B cell (primary cell): ENCODE data around the gene FOXN3. TPM values are rescaled to one million over a fixed set of nuclear protein-coding genes. Genes with fewer than 3 reads are reported as not detected.

Experiments used
- ATAC-seq: fragments of 200-7000 bp; cut with Tn5 transposase; one replicate; pipeline ENCODE4 v1.10.0; 2021; ENCODE audit warnings: low read depth, mild to moderate bottlenecking, moderate number of reproducible peaks, moderate library complexity
- CTCF ChIA-PET: fragments of 350-600 bp; sonication (Branson Sonifier 250); formaldehyde crosslinking; loops from one replicate; lab custom pipeline; 2021; ENCODE audit warnings: antibody characterized with exemption, inconsistent platforms; lab: Charles Lee
- POLR2A ChIA-PET: fragments of 350-600 bp; sonication (Branson Sonifier 250); formaldehyde crosslinking; loops from one replicate; lab custom pipeline; 2021; ENCODE audit warnings: antibody characterized with exemption; lab: Charles Lee
- DNase-seq: peaks from one replicate; pipeline ENCODE4 v3.0.0; 2013
- H2AFZ ChIP-seq: 2 replicates; pipeline ENCODE4 v1.6.1; 2012; ENCODE audit warnings: mild to moderate bottlenecking, low read depth, low read length; ENCODE audit not compliant: insufficient read depth, poor library complexity, severe bottlenecking
- H3K27ac ChIP-seq, 2 donors: 1 replicate in 1 of 2; 2 replicates in 1 of 2; pipeline ENCODE4 v1.5.1; 2012 to 2013; ENCODE audit warnings: low read length in 2 of 2, mild to moderate bottlenecking in 2 of 2, moderate library complexity in 1 of 2
- H3K27me3 ChIP-seq, 4 experiments: fragments of 200-600 bp in 1 of 4; sonication (generic) in 1 of 4; replicated peaks in 1 of 4; 1 replicate in 2 of 4; 2 replicates in 2 of 4; pipeline versions ENCODE4 v1.6.1 to v1.7.0; 2013 to 2016; ENCODE audit warnings: low read length in 3 of 4, mild to moderate bottlenecking in 2 of 4, mixed read lengths in 1 of 4, moderate library complexity in 1 of 4; ENCODE audit not compliant: insufficient read depth in 4 of 4, control insufficient read depth in 3 of 4; ENCODE audit errors: control extremely low read depth in 1 of 4
- H3K36me3 ChIP-seq, 2 experiments: replicated peaks in 1 of 2; 1 replicate in 1 of 2; 2 replicates in 1 of 2; pipeline versions ENCODE4 v1.6.1 to v1.7.1; 2013; ENCODE audit warnings: low read length in 1 of 2; ENCODE audit not compliant: insufficient read depth in 2 of 2, control insufficient read depth in 1 of 2; ENCODE audit errors: control extremely low read depth in 1 of 2, extremely low read depth in 1 of 2
- H3K4me1 ChIP-seq, 2 donors: fragments of 200-600 bp in 1 of 2; sonication (generic) in 1 of 2; 1 replicate in 1 of 2; 2 replicates in 1 of 2; pipeline versions ENCODE4 v1.5.1 to v1.6.1; 2013 to 2017; ENCODE audit warnings: low read length in 2 of 2; ENCODE audit not compliant: control insufficient read depth in 2 of 2, insufficient read depth in 2 of 2
- H3K4me2 ChIP-seq: replicated peaks from 2 replicates; pipeline ENCODE3; 2012; ENCODE audit warnings: mild to moderate bottlenecking, low read depth, low read length; ENCODE audit not compliant: poor library complexity, severe bottlenecking
- H3K4me3 ChIP-seq, 5 experiments: fragments of 200-600 bp in 1 of 5; sonication (generic) in 1 of 5; 1 replicate in 3 of 5; 2 replicates in 2 of 5; pipeline versions ENCODE4 v1.5.1 to v1.7.0; 2011 to 2016; ENCODE audit warnings: low read length in 4 of 5, mild to moderate bottlenecking in 4 of 5, low read depth in 2 of 5, control low read depth in 1 of 5, moderate library complexity in 1 of 5; ENCODE audit not compliant: insufficient read depth in 1 of 5; ENCODE audit errors: control extremely low read depth in 1 of 5, extremely low read depth in 1 of 5
- H3K79me2 ChIP-seq: fragments of 200-600 bp; sonication (generic); one replicate; pipeline ENCODE4 v1.6.0; 2016; ENCODE audit warnings: low read length; ENCODE audit not compliant: control insufficient read depth, insufficient read depth
- H3K9ac ChIP-seq: fragments of 200-600 bp; sonication (generic); 2 replicates; pipeline ENCODE4 v1.6.1; 2017; ENCODE audit warnings: mild to moderate bottlenecking, low read length, moderate library complexity
- H3K9me3 ChIP-seq, 3 donors: one replicate each; pipeline versions ENCODE4 v1.6.1 to v1.7.1; 2013; ENCODE audit warnings: low read length in 2 of 3; ENCODE audit not compliant: control insufficient read depth in 2 of 3, insufficient read depth in 1 of 3; ENCODE audit errors: control extremely low read depth in 1 of 3
- H4K20me1 ChIP-seq: 2 replicates; pipeline ENCODE4 v1.6.0; 2012; ENCODE audit warnings: mild to moderate bottlenecking, low read length; ENCODE audit not compliant: insufficient read depth, control insufficient read depth, poor library complexity, severe bottlenecking
- H3K27ac Mint-ChIP-seq: one replicate; pipeline ENCODE4 v1.8.0; 2021; ENCODE audit warnings: mixed read lengths
- H3K27me3 Mint-ChIP-seq: one replicate; pipeline ENCODE4 v1.8.0; 2021; ENCODE audit warnings: mixed read lengths
- H3K4me1 Mint-ChIP-seq: one replicate; pipeline ENCODE4 v1.8.0; 2021; ENCODE audit warnings: mixed read lengths
- H3K4me3 Mint-ChIP-seq: one replicate; pipeline ENCODE4 v1.8.0; 2021; ENCODE audit warnings: mixed read lengths
- H3K9me3 Mint-ChIP-seq: one replicate; pipeline ENCODE4 v1.8.0; 2022; ENCODE audit warnings: mixed read lengths; ENCODE audit not compliant: insufficient read depth
- EZH2 ChIP-seq: IDR thresholded peaks from 2 replicates; pipeline ENCODE4 v1.6.1; 2012; ENCODE audit warnings: borderline replicate concordance, low read depth, mild to moderate bottlenecking, moderate library complexity, low read length; ENCODE audit not compliant: insufficient read depth, poor library complexity, severe bottlenecking
- WGBS: methylation state at CpG from one replicate; pipeline ENCODE4 v1.1.5; 2013; ENCODE audit warnings: missing lambda C conversion rate; ENCODE audit not compliant: insufficient coverage; 5-methylcytosine and 5-hydroxymethylcytosine counted together
- intact Hi-C: fragments of 100-400 bp; cut with micrococcal nuclease; formaldehyde crosslinking; loops from one replicate; pipeline ENCODE4 v1.10.0; 2022
- polyA plus RNA-seq: library from polyadenylated mRNA; depleted of rRNA; stranded (reverse); fragments of >200 nt; gene quantifications from 2 replicates; pipeline ENCODE4 v1.2.3, GENCODE V29; 2012
- total RNA-seq, 2 donors: library from RNA; stranded (reverse); fragments of 120-200 nt in 1 of 2; gene quantifications; 1 replicate in 1 of 2; 2 replicates in 1 of 2; pipeline versions ENCODE4 v1.2.3 to v1.2.4, GENCODE V29; 2013 to 2022
- TF ChIP-seq, protein P1 (sequence below): fragments of 200-600 bp; IDR thresholded peaks from one replicate; pipeline ENCODE4 v1.8.0; 2022; ENCODE audit warnings: antibody characterized with exemption, mild to moderate bottlenecking

FOXN3 gene
- total and polyA plus RNA-seq, 2 donors (not counting 1 experiment from before 2014, with no cell fraction given), result 80.6 to 98.2 TPM

- intact Hi-C loops, result no loop called here
- POLR2A ChIA-PET, result interaction anchor here (0.6 kb wide), 1 partner anchor 267 kb away, joined by 3 read pairs; no protein-coding TSS in a partner anchor
- Histone ChIP-seq H3K9ac (no peak overlapping the region), H3K9me3 (no peaks in the 10 kb centered on the region), H3K27ac (no peak overlapping the region), H3K4me2 (no peak overlapping the region), H3K27me3 (no peaks in the 10 kb centered on the region), H2AFZ (no peak overlapping the region), H4K20me1 (no peaks in the 10 kb centered on the region), H3K4me3 (no peak overlapping the region), H3K79me2 (peaks cover 90% of the 10 kb centered on the region), H3K36me3 (peaks cover 0 to 8% of the 10 kb centered on the region in 2 experiments), H3K4me1 (peaks cover 26 to 27% of the 10 kb centered on the region in 2 donors)
- 84% methylated on average over 8 of the region's 12 CpGs for whole genome bisulfite sequencing
- Mint-ChIP-seq H3K9me3 (no peaks in the 10 kb centered on the region), H3K27ac (peak overlapping the region; percentile 22), H3K4me3 (no peak overlapping the region), H3K4me1 (peaks cover 61% of the 10 kb centered on the region), H3K27me3 (no peaks in the 10 kb centered on the region)
- CTCF ChIA-PET, result interaction anchor here (0.7 to 1.5 kb wide), 6 partner anchors 16 to 164 kb away, joined by 3 to 4 read pairs (median 3); no protein-coding TSS in a partner anchor
- ATAC-seq, result no peak
- no peak for TF ChIP-seq EZH2
- TF ChIP-seq, protein P1, sequence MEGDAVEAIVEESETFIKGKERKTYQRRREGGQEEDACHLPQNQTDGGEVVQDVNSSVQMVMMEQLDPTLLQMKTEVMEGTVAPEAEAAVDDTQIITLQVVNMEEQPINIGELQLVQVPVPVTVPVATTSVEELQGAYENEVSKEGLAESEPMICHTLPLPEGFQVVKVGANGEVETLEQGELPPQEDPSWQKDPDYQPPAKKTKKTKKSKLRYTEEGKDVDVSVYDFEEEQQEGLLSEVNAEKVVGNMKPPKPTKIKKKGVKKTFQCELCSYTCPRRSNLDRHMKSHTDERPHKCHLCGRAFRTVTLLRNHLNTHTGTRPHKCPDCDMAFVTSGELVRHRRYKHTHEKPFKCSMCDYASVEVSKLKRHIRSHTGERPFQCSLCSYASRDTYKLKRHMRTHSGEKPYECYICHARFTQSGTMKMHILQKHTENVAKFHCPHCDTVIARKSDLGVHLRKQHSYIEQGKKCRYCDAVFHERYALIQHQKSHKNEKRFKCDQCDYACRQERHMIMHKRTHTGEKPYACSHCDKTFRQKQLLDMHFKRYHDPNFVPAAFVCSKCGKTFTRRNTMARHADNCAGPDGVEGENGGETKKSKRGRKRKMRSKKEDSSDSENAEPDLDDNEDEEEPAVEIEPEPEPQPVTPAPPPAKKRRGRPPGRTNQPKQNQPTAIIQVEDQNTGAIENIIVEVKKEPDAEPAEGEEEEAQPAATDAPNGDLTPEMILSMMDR, result no peak
- peak; percentile 13 for DNase-seq
These were observed 76.5 kb downstream of the FOXN3 start for GRCh38 chr14:89340200-89341181.
